Neutrophil (primary cell): ENCODE results near the gene C6orf141.

Source experiments
- H3K27ac ChIP-seq: fragments of 200-600 bp; sonication (generic); 2 replicates; pipeline ENCODE4 v1.5.1; 2016; ENCODE audit warnings: mild to moderate bottlenecking, moderate library complexity
- H3K27me3 ChIP-seq: fragments of 200-600 bp; sonication (generic); 2 replicates; pipeline ENCODE4 v1.6.0; 2016; ENCODE audit warnings: mild to moderate bottlenecking
- H3K36me3 ChIP-seq: fragments of 200-600 bp; sonication (generic); 2 replicates; pipeline ENCODE4 v1.5.1; 2017
- H3K4me1 ChIP-seq, 2 experiments: fragments of 200-600 bp in 1 of 2; sonication (generic) in 1 of 2; 1 replicate in 1 of 2; 2 replicates in 1 of 2; pipeline versions ENCODE4 v1.5.1 to v1.6.1; 2013 to 2016; ENCODE audit warnings: low read depth in 1 of 2, low read length in 1 of 2, mild to moderate bottlenecking in 1 of 2, moderate library complexity in 1 of 2; ENCODE audit not compliant: control insufficient read depth in 1 of 2, insufficient read depth in 1 of 2
- H3K4me3 ChIP-seq, 2 experiments: fragments of 200-600 bp in 1 of 2; sonication (generic) in 1 of 2; 1 replicate in 1 of 2; 2 replicates in 1 of 2; pipeline ENCODE4 v1.5.1; 2013 to 2016; ENCODE audit warnings: low read depth in 1 of 2, low read length in 1 of 2, mild to moderate bottlenecking in 1 of 2, moderate library complexity in 1 of 2
- H3K9me3 ChIP-seq: fragments of 200-600 bp; sonication (generic); 2 replicates; pipeline ENCODE4 v1.5.1; 2016
- TF ChIP-seq, protein P1 (sequence below): fragments of 200-600 bp; sonication (generic); IDR thresholded peaks from 2 replicates; pipeline ENCODE4 v1.5.1; 2016; ENCODE audit warnings: antibody characterized with exemption

The C6orf141 gene

GRCh38 chr6:49548613-49549304, 1.7 kb upstream of the C6orf141 start:
- Histone ChIP-seq H3K4me3 (no peak overlapping the region), H3K36me3 (no peaks in the 10 kb centered on the region), H3K9me3 (no peaks in the 10 kb centered on the region), H3K27ac (no peak overlapping the region), H3K4me1 (peaks cover 15 to 17% of the 10 kb centered on the region in 2 experiments), H3K27me3 (peaks cover 72% of the 10 kb centered on the region)
- TF ChIP-seq, protein P1, sequence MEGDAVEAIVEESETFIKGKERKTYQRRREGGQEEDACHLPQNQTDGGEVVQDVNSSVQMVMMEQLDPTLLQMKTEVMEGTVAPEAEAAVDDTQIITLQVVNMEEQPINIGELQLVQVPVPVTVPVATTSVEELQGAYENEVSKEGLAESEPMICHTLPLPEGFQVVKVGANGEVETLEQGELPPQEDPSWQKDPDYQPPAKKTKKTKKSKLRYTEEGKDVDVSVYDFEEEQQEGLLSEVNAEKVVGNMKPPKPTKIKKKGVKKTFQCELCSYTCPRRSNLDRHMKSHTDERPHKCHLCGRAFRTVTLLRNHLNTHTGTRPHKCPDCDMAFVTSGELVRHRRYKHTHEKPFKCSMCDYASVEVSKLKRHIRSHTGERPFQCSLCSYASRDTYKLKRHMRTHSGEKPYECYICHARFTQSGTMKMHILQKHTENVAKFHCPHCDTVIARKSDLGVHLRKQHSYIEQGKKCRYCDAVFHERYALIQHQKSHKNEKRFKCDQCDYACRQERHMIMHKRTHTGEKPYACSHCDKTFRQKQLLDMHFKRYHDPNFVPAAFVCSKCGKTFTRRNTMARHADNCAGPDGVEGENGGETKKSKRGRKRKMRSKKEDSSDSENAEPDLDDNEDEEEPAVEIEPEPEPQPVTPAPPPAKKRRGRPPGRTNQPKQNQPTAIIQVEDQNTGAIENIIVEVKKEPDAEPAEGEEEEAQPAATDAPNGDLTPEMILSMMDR, result no peak

GRCh38 chr6:49549691-49550491, 577 bp upstream of the C6orf141 start:
- H3K36me3 ChIP-seq, result no peaks in the 10 kb centered on the region
- no peak overlapping the region for H3K4me3 ChIP-seq
- TF ChIP-seq, protein P1, result no peak
- peaks cover 15 to 17% of the 10 kb centered on the region in 2 experiments for H3K4me1 ChIP-seq
- peaks cover 76% of the 10 kb centered on the region for H3K27me3 ChIP-seq
- H3K27ac ChIP-seq, result no peak overlapping the region
- H3K9me3 ChIP-seq, result no peaks in the 10 kb centered on the region

- peaks cover 15 to 17% of the 10 kb centered on the region in 2 experiments for H3K4me1 ChIP-seq
- TF ChIP-seq, protein P1, result no peak
- peak overlapping the region in 1 of 2 experiments; percentile 25 for H3K4me3 ChIP-seq
- no peak overlapping the region for H3K27ac ChIP-seq
- H3K27me3 ChIP-seq, result peaks cover 76% of the 10 kb centered on the region
- H3K9me3 ChIP-seq, result no peaks in the 10 kb centered on the region
- H3K36me3 ChIP-seq, result no peaks in the 10 kb centered on the region
Measured at GRCh38 chr6:49551078-49551865, 804 bp downstream of the C6orf141 start.

DNA sequence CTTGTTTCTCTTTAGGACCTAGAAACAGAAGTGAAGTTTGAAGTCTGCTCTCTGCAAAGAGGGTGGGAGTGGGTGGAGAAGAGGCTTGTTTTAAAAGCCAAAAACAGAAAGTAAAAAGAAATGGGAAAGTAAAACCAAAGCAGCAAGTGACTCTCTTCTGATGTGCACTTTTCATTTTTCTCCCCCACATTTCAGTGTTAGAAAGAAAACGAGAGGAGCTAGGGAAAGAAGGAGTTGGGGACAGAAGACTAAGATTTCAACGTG, 1.3 kb downstream of the C6orf141 start:
- Histone ChIP-seq H3K9me3 (no peaks in the 10 kb centered on the region), H3K36me3 (no peaks in the 10 kb centered on the region), H3K27me3 (peaks cover 71% of the 10 kb centered on the region), H3K4me1 (peaks cover 15 to 17% of the 10 kb centered on the region in 2 experiments), H3K27ac (no peak overlapping the region), H3K4me3 (no peak overlapping the region)
- TF ChIP-seq, protein P1, result no peak

GRCh38 chr6:49552596-49552995, 2.1 kb downstream of the C6orf141 start:
- Histone ChIP-seq H3K4me3 (no peak overlapping the region), H3K27me3 (peaks cover 66% of the 10 kb centered on the region), H3K4me1 (peaks cover 15 to 17% of the 10 kb centered on the region in 2 experiments), H3K27ac (no peak overlapping the region), H3K36me3 (no peaks in the 10 kb centered on the region), H3K9me3 (no peaks in the 10 kb centered on the region)
- TF ChIP-seq, protein P1, result no peak
